Spinal cord (tissue), 10 donors: Measurements from ENCODE around the gene ASB12. TPM values are rescaled to one million over a fixed set of nuclear protein-coding genes. Genes with fewer than 3 reads are reported as not detected.
"Not testable (repeated sequence)": the region's sequence is repeated elsewhere in the genome, so short reads cannot be mapped to it uniquely, and the experiment has no call there.

ENCODE experiments used
- DNase-seq, 6 donors: peaks; one replicate each; pipeline versions ENCODE4 v3.0.0 to v3.0.0-alpha.2; 2013 to 2015; ENCODE audit warnings: low spot score in 6 of 6, low read depth in 4 of 6
- H3K27ac ChIP-seq: one replicate; pipeline ENCODE4 v1.5.1; 2013; ENCODE audit warnings: low read depth, low read length, control low read depth
- H3K27me3 ChIP-seq: one replicate; pipeline ENCODE4 v1.6.1; 2013; ENCODE audit warnings: low read length; ENCODE audit not compliant: control insufficient read depth, insufficient read depth
- H3K36me3 ChIP-seq: one replicate; pipeline ENCODE4 v1.6.1; 2013; ENCODE audit warnings: low read length; ENCODE audit not compliant: control insufficient read depth, insufficient read depth
- H3K4me1 ChIP-seq: one replicate; pipeline ENCODE4 v1.6.1; 2013; ENCODE audit warnings: low read length; ENCODE audit not compliant: control insufficient read depth, insufficient read depth
- H3K4me3 ChIP-seq: one replicate; pipeline ENCODE4 v1.5.1; 2013; ENCODE audit warnings: low read depth, low read length, control low read depth
- H3K9me3 ChIP-seq: one replicate; pipeline ENCODE4 v1.6.1; 2013; ENCODE audit warnings: low read length; ENCODE audit not compliant: control insufficient read depth, insufficient read depth
- WGBS: methylation state at CpG from one replicate; pipeline ENCODE4 v1.1.5; 2013; ENCODE audit warnings: missing lambda C conversion rate; ENCODE audit not compliant: insufficient coverage; 5-methylcytosine and 5-hydroxymethylcytosine counted together
- long read RNA-seq, 4 donors: transcript quantifications; one replicate each; lab custom pipeline, GENCODE V29; 2026
- polyA plus RNA-seq, 2 donors: library from polyadenylated mRNA; unstranded; fragments of 120-200 nt; gene quantifications; one replicate each; pipeline ENCODE4 v1.2.1, GENCODE V29; 2013; ENCODE audit not compliant: insufficient read length in 2 of 2
- total RNA-seq, 2 donors: library from RNA; depleted of rRNA in 1 of 2; stranded (reverse); fragments of 120-200 nt in 1 of 2; fragments of >200 nt in 1 of 2; gene quantifications; one replicate each; pipeline versions ENCODE4 v1.2.3 to v1.2.4, GENCODE V29; 2013 to 2014
- donor health status: healthy.

ASB12 gene, protein sequence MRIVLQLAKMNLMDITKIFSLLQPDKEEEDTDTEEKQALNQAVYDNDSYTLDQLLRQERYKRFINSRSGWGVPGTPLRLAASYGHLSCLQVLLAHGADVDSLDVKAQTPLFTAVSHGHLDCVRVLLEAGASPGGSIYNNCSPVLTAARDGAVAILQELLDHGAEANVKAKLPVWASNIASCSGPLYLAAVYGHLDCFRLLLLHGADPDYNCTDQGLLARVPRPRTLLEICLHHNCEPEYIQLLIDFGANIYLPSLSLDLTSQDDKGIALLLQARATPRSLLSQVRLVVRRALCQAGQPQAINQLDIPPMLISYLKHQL
- total RNA-seq (under 1 TPM; 0.22 to 0.30 TPM), polyA plus RNA-seq (1 to 10 TPM in 1 of 2 donors, under 1 TPM in 1; 0.60 to 1.2 TPM)
- long read RNA-seq, donor 1, result 0 reads
- long read RNA-seq, donor 2, result 0 reads
- long read RNA-seq, donor 3, result 0 reads
- long read RNA-seq, donor 4, result 0 reads

DNA sequence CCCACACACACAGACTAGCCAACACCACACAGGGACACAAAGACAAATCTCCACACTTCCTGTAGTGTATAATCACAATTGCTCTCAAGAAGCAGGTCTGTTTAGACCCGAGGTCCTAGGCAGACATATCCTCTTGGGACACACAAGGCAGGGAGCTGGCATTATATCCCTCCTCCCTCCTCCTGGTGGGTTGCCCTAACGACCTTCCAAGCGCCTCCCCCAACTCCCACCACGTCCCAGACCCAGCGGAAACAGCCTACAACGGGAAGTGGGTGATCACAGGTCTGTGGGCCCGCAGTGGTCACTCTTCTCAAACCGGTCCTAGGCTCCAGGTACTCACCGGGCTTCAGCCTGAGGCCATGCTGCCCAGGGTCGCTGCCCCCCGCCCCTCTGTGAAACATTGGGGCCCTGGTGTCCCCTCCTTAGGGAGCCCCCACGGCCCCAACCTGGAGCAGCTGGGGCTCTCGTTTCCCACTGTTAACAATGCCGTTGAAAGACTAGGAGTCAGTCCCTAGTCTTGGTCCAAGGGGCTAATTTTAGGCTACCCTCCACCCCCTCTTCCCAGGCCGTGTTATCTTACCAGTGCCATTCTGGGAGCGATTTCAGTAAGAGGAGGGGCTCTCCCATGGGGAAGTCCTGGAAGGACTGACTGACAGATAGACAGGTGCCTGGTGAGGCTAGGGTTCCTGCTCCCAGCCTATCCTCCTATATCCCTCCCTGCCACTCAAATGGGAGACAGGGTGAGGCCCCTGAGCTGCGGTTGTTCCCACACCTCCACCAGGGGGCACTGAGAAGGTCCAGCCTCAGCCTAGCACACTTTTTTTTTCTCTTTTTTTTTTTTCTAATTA is at the start of gene ASB12:
ASB12 (minus strand) TSS at position 485 of the 848 bp plus-strand sequence. CDS start 4,957 bp downstream, outside the sequence.
- no peak within 1 kb of the TSS for H3K27ac ChIP-seq
- H3K36me3 ChIP-seq, result no peaks in the 10 kb centered on the region
- H3K4me3 ChIP-seq, result no peak within 1 kb of the TSS
- 59% methylated on average over 14 of the region's 17 CpGs for whole genome bisulfite sequencing
- H3K9me3 ChIP-seq, result no peaks in the 10 kb centered on the region
- no peak for DNase-seq
- no peaks in the 10 kb centered on the region for H3K4me1 ChIP-seq
- no peaks in the 10 kb centered on the region for H3K27me3 ChIP-seq

DNA sequence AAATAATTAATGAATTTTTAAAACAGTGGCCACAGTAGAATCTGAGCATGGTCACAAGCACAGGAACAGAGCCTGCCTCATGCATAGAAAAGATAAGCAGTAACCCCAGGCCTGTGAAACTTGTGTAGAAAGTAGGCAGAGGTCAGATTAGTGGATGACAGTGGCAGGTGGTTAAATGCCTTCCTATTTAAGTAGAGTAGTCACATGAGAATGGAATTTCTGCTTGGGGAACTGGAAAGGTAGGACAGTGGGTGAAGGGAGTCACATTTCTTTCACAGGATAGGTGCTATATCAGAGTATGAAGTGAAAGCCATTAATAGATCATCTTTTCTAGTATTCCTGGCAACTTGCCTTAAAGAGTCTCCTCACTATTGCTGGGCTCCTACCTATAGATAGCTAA is 34.9 kb upstream of the ASB12 start:
- Histone ChIP-seq H3K4me3 (no peak overlapping the region), H3K9me3 (no peaks in the 10 kb centered on the region), H3K4me1 (no peaks in the 10 kb centered on the region), H3K27ac (no peak overlapping the region), H3K36me3 (no peaks in the 10 kb centered on the region), H3K27me3 (no peaks in the 10 kb centered on the region)
- no peak for DNase-seq

DNA sequence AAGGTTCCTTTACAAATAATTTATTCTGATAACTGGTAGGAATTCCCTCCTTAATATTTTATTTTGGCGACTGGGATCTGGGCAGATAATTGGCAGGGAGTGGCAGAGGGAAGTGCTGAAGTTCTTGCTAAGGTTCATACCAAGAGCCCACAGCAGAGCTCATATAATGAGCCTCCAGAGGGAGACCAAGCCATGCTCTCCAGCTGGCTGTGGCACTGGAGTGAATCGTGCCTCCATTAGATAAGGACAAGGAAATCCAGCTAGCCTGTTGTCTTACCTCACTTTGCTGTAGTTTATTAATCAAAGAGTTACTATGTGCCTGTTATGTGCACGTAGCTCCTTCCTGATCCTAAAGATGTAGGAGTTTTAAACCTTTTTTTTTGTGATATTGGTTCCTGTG is 1.3 kb downstream of the ASB12 start:
- Histone ChIP-seq H3K4me1 (no peaks in the 10 kb centered on the region), H3K27me3 (no peaks in the 10 kb centered on the region), H3K9me3 (no peaks in the 10 kb centered on the region), H3K4me3 (no peak overlapping the region), H3K27ac (no peak overlapping the region), H3K36me3 (no peaks in the 10 kb centered on the region)
- no CpG with 5 or more reads among the region's 3 CpGs for WGBS
- DNase-seq, result no peak

DNA sequence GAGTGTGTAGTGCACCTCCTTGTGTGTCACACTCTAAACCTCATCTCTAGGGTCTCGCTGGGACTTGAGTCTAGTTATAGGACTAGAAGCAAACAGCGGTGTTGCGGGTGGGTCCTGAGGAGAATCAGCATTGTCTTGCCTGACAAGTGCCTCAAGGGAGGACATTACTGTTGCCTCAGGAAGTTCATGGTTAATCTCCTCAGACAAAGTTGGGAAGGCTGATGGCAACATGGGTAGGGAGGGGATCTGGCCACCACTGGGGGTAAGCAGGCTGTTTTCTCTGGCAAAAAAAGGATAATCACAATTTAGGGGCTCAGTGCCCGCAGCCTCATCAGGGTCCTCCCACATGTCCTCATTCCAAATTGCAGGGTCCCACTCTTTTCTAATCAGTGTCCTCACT is 12.4 kb downstream of the ASB12 start:
- Histone ChIP-seq H3K36me3 (no peaks in the 10 kb centered on the region), H3K27me3 (no peaks in the 10 kb centered on the region), H3K9me3 (no peaks in the 10 kb centered on the region), H3K4me3 (no peak overlapping the region), H3K27ac (no peak overlapping the region), H3K4me1 (no peaks in the 10 kb centered on the region)
- WGBS, result 83% methylated on average over 4 of the region's 4 CpGs
- DNase-seq, result no peak

GRCh38 chrX:64213989-64214388 is 16.4 kb downstream of the ASB12 start:
- not testable (repeated sequence) for H3K4me1 ChIP-seq, DNase-seq, H3K36me3 ChIP-seq, H3K27ac ChIP-seq, H3K27me3 ChIP-seq, H3K9me3 ChIP-seq, H3K4me3 ChIP-seq

GRCh38 chrX:64206556-64207162 is 23.7 kb downstream of the ASB12 start:
- H3K4me1 ChIP-seq, result peaks cover 20% of the 10 kb centered on the region
- H3K9me3 ChIP-seq, result no peaks in the 10 kb centered on the region
- peak overlapping the region; percentile 56 for H3K4me3 ChIP-seq
- H3K27me3 ChIP-seq, result no peaks in the 10 kb centered on the region
- H3K36me3 ChIP-seq, result no peaks in the 10 kb centered on the region
- peak overlapping the region; percentile 82 for H3K27ac ChIP-seq
- peak in 1 of 6 donors; percentile 3 for DNase-seq
- WGBS, result 75% methylated on average over 4 of the region's 5 CpGs

- DNase-seq, result peak; percentile 82 to 98 (median 87)
- WGBS, result 22% methylated on average over 42 of the region's 45 CpGs
Observed at GRCh38 chrX:64205735-64206501, 24.5 kb downstream of the ASB12 start.

DNA sequence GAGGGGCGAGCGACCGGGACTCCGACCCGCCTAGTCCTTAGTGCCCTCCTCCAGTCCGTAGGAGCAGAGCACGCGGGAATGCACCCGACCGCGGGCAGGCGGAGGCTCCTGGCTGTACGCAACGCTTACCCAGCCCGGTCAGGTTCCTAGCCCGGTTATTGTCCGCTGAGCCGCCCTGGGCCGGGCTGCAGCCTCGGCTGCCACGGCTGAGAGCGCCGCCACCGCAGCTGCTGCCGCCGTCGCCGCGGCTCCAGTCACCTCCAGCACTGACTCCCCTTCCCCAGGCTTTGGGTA is 25.0 kb downstream of the ASB12 start, which contains the start of gene AMER1:
AMER1 (minus strand) TSS at position 268 of the 294 bp plus-strand sequence. CDS start 12,422 bp downstream, outside the sequence.
- peak in 1 of 6 donors; percentile 13 for DNase-seq
- Histone ChIP-seq H3K27me3 (no peaks in the 10 kb centered on the region), H3K36me3 (no peaks in the 10 kb centered on the region)

More at GRCh38 chrX:64205735-64206501, 24.5 kb downstream of the ASB12 start:
- H3K36me3 ChIP-seq, result no peaks in the 10 kb centered on the region
- peaks cover 20% of the 10 kb centered on the region for H3K4me1 ChIP-seq
- H3K27ac ChIP-seq, result peak overlapping the region; percentile 82
- no peaks in the 10 kb centered on the region for H3K27me3 ChIP-seq
- peak overlapping the region; percentile 56 for H3K4me3 ChIP-seq
- no peaks in the 10 kb centered on the region for H3K9me3 ChIP-seq

More for the DNA sequence above, 25.0 kb downstream of the ASB12 start, which contains the start of gene AMER1:
- Histone ChIP-seq H3K4me3 (peak within 1 kb of the TSS; percentile 56), H3K9me3 (no peaks in the 10 kb centered on the region), H3K27ac (peak within 1 kb of the TSS; percentile 82), H3K4me1 (peaks cover 20% of the 10 kb centered on the region)
- WGBS, result 25% methylated on average over 27 of the region's 29 CpGs
